CD4-positive, alpha-beta T cell (primary cell): ENCODE results near the gene SEPHS1. TPM values are rescaled to one million over a fixed set of nuclear protein-coding genes. Genes with fewer than 3 reads are reported as not detected.

Experiments used
- ATAC-seq: fragments of 200-7000 bp; cut with Tn5 transposase; one replicate; pipeline ENCODE4 v1.10.0; 2022; ENCODE audit warnings: mild to moderate bottlenecking; ENCODE audit not compliant: poor library complexity
- CTCF ChIA-PET: fragments of 350-600 bp; sonication (Branson Sonifier 250); formaldehyde crosslinking; loops from one replicate; lab custom pipeline; 2021; ENCODE audit warnings: antibody characterized with exemption, inconsistent platforms; lab: Charles Lee
- POLR2A ChIA-PET: fragments of 350-600 bp; sonication (Branson Sonifier 250); formaldehyde crosslinking; loops from one replicate; lab custom pipeline; 2021; ENCODE audit warnings: antibody characterized with exemption, inconsistent platforms; lab: Charles Lee
- DNase-seq, 14 experiments: peaks; one replicate each; pipeline ENCODE4 v3.0.0-alpha.2; 2013 to 2020; ENCODE audit warnings: mixed read lengths in 2 of 14
- H3K27ac ChIP-seq, 2 donors: one replicate each; pipeline versions ENCODE4 v1.5.1 to v1.7.0; 2013; ENCODE audit warnings: low read length in 2 of 2, low read depth in 1 of 2, mild to moderate bottlenecking in 1 of 2
- H3K27me3 ChIP-seq, 2 experiments: 1 replicate in 1 of 2; 2 replicates in 1 of 2; pipeline versions ENCODE4 v1.6.1 to v1.7.0; 2013; ENCODE audit warnings: low read length in 2 of 2, control low read depth in 1 of 2, mild to moderate bottlenecking in 1 of 2, moderate library complexity in 1 of 2; ENCODE audit not compliant: insufficient read depth in 2 of 2, control insufficient read depth in 1 of 2
- H3K36me3 ChIP-seq: one replicate; pipeline ENCODE4 v1.6.1; 2013; ENCODE audit warnings: low read length, control low read depth; ENCODE audit not compliant: insufficient read depth
- H3K4me1 ChIP-seq: one replicate; pipeline ENCODE4 v1.6.1; 2013; ENCODE audit warnings: low read length, control low read depth; ENCODE audit not compliant: insufficient read depth
- H3K4me3 ChIP-seq: one replicate; pipeline ENCODE4 v1.5.1; 2013; ENCODE audit warnings: mild to moderate bottlenecking, low read length, moderate library complexity
- H3K9me3 ChIP-seq, 2 experiments: 1 replicate in 1 of 2; 2 replicates in 1 of 2; pipeline versions ENCODE4 v1.6.1 to v1.7.0; 2013; ENCODE audit warnings: low read length in 2 of 2, mild to moderate bottlenecking in 2 of 2, control low read depth in 1 of 2, moderate library complexity in 1 of 2; ENCODE audit not compliant: control insufficient read depth in 1 of 2, insufficient read depth in 1 of 2
- H3K27ac Mint-ChIP-seq: one replicate; pipeline ENCODE4 v1.8.0; 2020; ENCODE audit warnings: mixed read lengths
- H3K27me3 Mint-ChIP-seq: one replicate; pipeline ENCODE4 v1.8.0; 2021; ENCODE audit warnings: mixed read lengths
- H3K36me3 Mint-ChIP-seq: one replicate; pipeline ENCODE4 v1.8.0; 2021; ENCODE audit warnings: low read depth, mixed read lengths
- H3K4me1 Mint-ChIP-seq: one replicate; pipeline ENCODE4 v1.8.0; 2021; ENCODE audit warnings: low read depth, mixed read lengths
- H3K4me3 Mint-ChIP-seq: one replicate; pipeline ENCODE4 v1.8.0; 2020; ENCODE audit warnings: mild to moderate bottlenecking, mixed read lengths
- H3K9me3 Mint-ChIP-seq: one replicate; pipeline ENCODE4 v1.8.0; 2020; ENCODE audit warnings: mixed read lengths
- CTCF ChIP-seq: fragments of 200-600 bp; IDR thresholded peaks from one replicate; pipeline ENCODE4 v1.8.0; 2022; ENCODE audit warnings: antibody characterized with exemption, mild to moderate bottlenecking
- intact Hi-C, 2 experiments: fragments of 100-400 bp; cut with DNase I in 1 of 2; cut with micrococcal nuclease in 1 of 2; formaldehyde crosslinking; loops; one replicate each; pipeline versions ENCODE4 v1.15.1 to v1.9.0; 2023 to 2025; cut with DNase I, micrococcal nuclease
- total RNA-seq, 174 experiments: library from RNA in 2 of 174; stranded (reverse) in 2 of 174; gene quantifications; one replicate each; pipeline ENCODE4 v1.2.3 and lab custom pipeline; 2021 to 2026

The SEPHS1 gene
- total RNA-seq, 2 experiments from 2014 or later, result 13.1 to 17.9 TPM

GRCh38 chr10:13360587-13360986 is 12.5 kb upstream of the SEPHS1 start:
- H3K27ac ChIP-seq, result no peak overlapping the region
- ChIA-PET CTCF (interaction anchor here (0.9 kb wide), 1 partner anchor 12 kb away, joined by 3 read pairs; no protein-coding TSS in a partner anchor), POLR2A (interaction anchor here (0.6 to 1.0 kb wide), 2 partner anchors 58 to 177 kb away, joined by 3 read pairs; no protein-coding TSS in a partner anchor)
- no peaks in the 10 kb centered on the region for H3K4me1 Mint-ChIP-seq
- DNase-seq (no peak), ATAC-seq (no peak)
- H3K36me3 ChIP-seq, result no peaks in the 10 kb centered on the region
- H3K4me1 ChIP-seq, result no peaks in the 10 kb centered on the region
- intact Hi-C loops, result no loop called here
- H3K9me3 ChIP-seq, result no peaks in the 10 kb centered on the region
- H3K27me3 ChIP-seq, result no peaks in the 10 kb centered on the region
- H3K36me3 Mint-ChIP-seq, result no peaks in the 10 kb centered on the region
- no peaks in the 10 kb centered on the region for H3K9me3 Mint-ChIP-seq
- no peak overlapping the region for H3K4me3 ChIP-seq
- TF ChIP-seq CTCF, result no peak
- H3K27ac Mint-ChIP-seq, result no peak overlapping the region
- H3K27me3 Mint-ChIP-seq, result no peaks in the 10 kb centered on the region
- H3K4me3 Mint-ChIP-seq, result no peak overlapping the region

GRCh38 chr10:13356392-13356791 is 8.3 kb upstream of the SEPHS1 start:
- Mint-ChIP-seq H3K27ac (peak overlapping the region; percentile 16), H3K4me1 (peaks cover 11% of the 10 kb centered on the region)

GRCh38 chr10:13354783-13355182 is 6.7 kb upstream of the SEPHS1 start:
- ATAC-seq, result no peak
- Mint-ChIP-seq H3K27me3 (no peaks in the 10 kb centered on the region), H3K27ac (no peak overlapping the region), H3K36me3 (peaks cover 3% of the 10 kb centered on the region), H3K4me1 (peaks cover 27% of the 10 kb centered on the region), H3K9me3 (no peaks in the 10 kb centered on the region), H3K4me3 (no peak overlapping the region)
- ChIA-PET POLR2A (no interaction called here), CTCF (no interaction called here)
- Histone ChIP-seq H3K4me1 (peaks cover 29% of the 10 kb centered on the region), H3K4me3 (no peak overlapping the region), H3K27me3 (no peaks in the 10 kb centered on the region), H3K36me3 (no peaks in the 10 kb centered on the region), H3K27ac (no peak overlapping the region), H3K9me3 (no peaks in the 10 kb centered on the region)
- DNase-seq, result no peak
- intact Hi-C loops, result loop anchor here in 1 of 2 experiments (5.0 kb wide), 2 partner anchors 233 to 257 kb away; partner anchors contain the start of gene PRPF18
- TF ChIP-seq CTCF, result no peak

More at GRCh38 chr10:13356392-13356791, 8.3 kb upstream of the SEPHS1 start:
- ChIA-PET CTCF (no interaction called here), POLR2A (no interaction called here)
- Histone ChIP-seq H3K4me3 (no peak overlapping the region), H3K9me3 (no peaks in the 10 kb centered on the region), H3K36me3 (no peaks in the 10 kb centered on the region), H3K27ac (no peak overlapping the region), H3K4me1 (peaks cover 13% of the 10 kb centered on the region), H3K27me3 (no peaks in the 10 kb centered on the region)
- TF ChIP-seq CTCF, result no peak
- DNase-seq (no peak), ATAC-seq (no peak)
- H3K9me3 Mint-ChIP-seq, result no peaks in the 10 kb centered on the region
- no peak overlapping the region for H3K4me3 Mint-ChIP-seq
- no peaks in the 10 kb centered on the region for H3K27me3 Mint-ChIP-seq
- intact Hi-C loops, result no loop called here
- H3K36me3 Mint-ChIP-seq, result no peaks in the 10 kb centered on the region
